BLaER1 treated with 17β-estradiol and CSF1 and Interleukin-3, amounts not matched to agents 10 nM and 100 nM (cell line): ENCODE data around the gene UGGT1.
"Not testable (repeated sequence)": the region's sequence is repeated elsewhere in the genome, so short reads cannot be mapped to it uniquely, and the experiment has no call there.

Source experiments
- H3K27ac ChIP-seq, 11 experiments: shearing (Covaris generic); formaldehyde crosslinking; 2 replicates each; pipeline ENCODE4 v1.8.1; 2022
- H3K27me3 ChIP-seq, 11 experiments: shearing (Covaris generic); formaldehyde crosslinking; 2 replicates each; pipeline ENCODE4 v1.8.1; 2022
- H3K36me3 ChIP-seq, 11 experiments: shearing (Covaris generic); formaldehyde crosslinking; 2 replicates each; pipeline ENCODE4 v1.8.1; 2022
- H3K4me1 ChIP-seq, 10 experiments: shearing (Covaris generic); formaldehyde crosslinking; 2 replicates each; pipeline ENCODE4 v1.8.1; 2022
- H3K4me2 ChIP-seq, 11 experiments: shearing (Covaris generic); formaldehyde crosslinking; 2 replicates each; pipeline ENCODE4 v1.8.1; 2022
- H3K4me3 ChIP-seq, 10 experiments: shearing (Covaris generic); formaldehyde crosslinking; 2 replicates each; pipeline ENCODE4 v1.8.1; 2022
- H3K9ac ChIP-seq, 11 experiments: shearing (Covaris generic); formaldehyde crosslinking; 2 replicates each; pipeline ENCODE4 v1.8.1; 2022
- H3K9me3 ChIP-seq, 11 experiments: shearing (Covaris generic); formaldehyde crosslinking; replicated peaks in 1 of 11; 2 replicates each; pipeline ENCODE4 v1.8.1; 2022
- H4K20me1 ChIP-seq, 11 experiments: shearing (Covaris generic); formaldehyde crosslinking; 2 replicates each; pipeline ENCODE4 v1.8.1; 2022
- Cebpa-rat ChIP-seq, 11 experiments: shearing (Covaris generic); IDR thresholded peaks; 2 replicates each; pipeline ENCODE4 v1.8.1; 2022

Gene UGGT1

GRCh38 chr2:128162266-128162665 lies 71.3 kb downstream of the UGGT1 start:
- H3K4me3 ChIP-seq: no peak overlapping the region
- no peaks in the 10 kb centered on the region for H3K27me3 ChIP-seq
- no peaks in the 10 kb centered on the region for H3K9me3 ChIP-seq
- H3K9ac ChIP-seq: no peak overlapping the region
- H3K27ac ChIP-seq: no peak overlapping the region
- 0 out of 22 replicates have a peak, but pooled peaks of 1 of the 11 experiments have one; percentile 26 for TF ChIP-seq Cebpa-rat (IDR thresholded peaks at IDR 0.05)
- peaks cover 0 to 13% (median 0%) of the 10 kb centered on the region in 11 experiments; a peak in 5 of 22 replicates for H4K20me1 ChIP-seq
- peaks cover 0 to 6% (median 0%) of the 10 kb centered on the region in 10 experiments; a peak in 4 of 20 replicates for H3K4me1 ChIP-seq
- no peak overlapping the region for H3K4me2 ChIP-seq
- H3K36me3 ChIP-seq: peaks cover 94 to 100% (median 98%) of the 10 kb centered on the region in 11 experiments

- H3K4me3 ChIP-seq: no peak overlapping the region
- no peaks in the 10 kb centered on the region for H3K9me3 ChIP-seq
- TF ChIP-seq Cebpa-rat (IDR thresholded peaks at IDR 0.05): no peak
- H3K36me3 ChIP-seq: peaks cover 94 to 100% (median 98%) of the 10 kb centered on the region in 11 experiments
- H3K27me3 ChIP-seq: no peaks in the 10 kb centered on the region
- H3K9ac ChIP-seq: no peak overlapping the region
- H4K20me1 ChIP-seq: peaks cover 0 to 13% (median 0%) of the 10 kb centered on the region in 11 experiments; a peak in 5 of 22 replicates
- H3K4me1 ChIP-seq: peaks cover 0 to 13% (median 1%) of the 10 kb centered on the region in 10 experiments; a peak in 8 of 20 replicates
- no peak overlapping the region for H3K27ac ChIP-seq
- no peak overlapping the region for H3K4me2 ChIP-seq
These were observed 73.3 kb downstream of the UGGT1 start for GRCh38 chr2:128164311-128164710.

- Histone ChIP-seq H3K4me1 (peaks cover 0 to 13% (median 1%) of the 10 kb centered on the region in 10 experiments; a peak in 8 of 20 replicates), H3K27me3 (no peaks in the 10 kb centered on the region), H3K36me3 (peaks cover 95 to 100% (median 98%) of the 10 kb centered on the region in 11 experiments), H3K4me2 (peak overlapping the region in 1 of 11 experiments; percentile 27; a peak in 1 of 22 replicates), H3K4me3 (no peak overlapping the region), H3K9ac (no peak overlapping the region), H3K9me3 (no peaks in the 10 kb centered on the region), H4K20me1 (peaks cover 0 to 9% (median 0%) of the 10 kb centered on the region in 11 experiments; a peak in 5 of 22 replicates), H3K27ac (no peak overlapping the region)
- TF ChIP-seq Cebpa-rat (IDR thresholded peaks at IDR 0.05): no peak
These were observed 75.8 kb downstream of the UGGT1 start for GRCh38 chr2:128166746-128167353.

- Histone ChIP-seq H3K4me1 (peaks cover 0 to 10% (median 1%) of the 10 kb centered on the region in 10 experiments; a peak in 8 of 20 replicates), H3K36me3 (peaks cover 98 to 100% (median 100%) of the 10 kb centered on the region in 11 experiments), H3K4me2 (no peak overlapping the region), H3K9ac (no peak overlapping the region), H3K27me3 (no peaks in the 10 kb centered on the region), H4K20me1 (peaks cover 0 to 7% (median 0%) of the 10 kb centered on the region in 11 experiments; a peak in 1 of 22 replicates), H3K27ac (no peak overlapping the region), H3K4me3 (no peak overlapping the region), H3K9me3 (no peaks in the 10 kb centered on the region)
- no peak for TF ChIP-seq Cebpa-rat (IDR thresholded peaks at IDR 0.05)
These were observed 78.1 kb downstream of the UGGT1 start for GRCh38 chr2:128169094-128169493.

- Histone ChIP-seq H3K27ac (no peak overlapping the region), H3K9ac (no peak overlapping the region), H3K4me1 (peaks cover 0 to 10% (median 1%) of the 10 kb centered on the region in 10 experiments; a peak in 8 of 20 replicates), H3K4me3 (no peak overlapping the region), H3K9me3 (no peaks in the 10 kb centered on the region), H3K27me3 (no peaks in the 10 kb centered on the region), H3K36me3 (peaks cover 98 to 100% (median 100%) of the 10 kb centered on the region in 11 experiments), H3K4me2 (no peak overlapping the region), H4K20me1 (peaks cover 0 to 7% (median 0%) of the 10 kb centered on the region in 11 experiments; a peak in 1 of 22 replicates)
- TF ChIP-seq Cebpa-rat (IDR thresholded peaks at IDR 0.05): no peak
These were observed 78.5 kb downstream of the UGGT1 start for GRCh38 chr2:128169497-128169896.

- Histone ChIP-seq H3K4me1 (peaks cover 0 to 10% (median 1%) of the 10 kb centered on the region in 10 experiments; a peak in 8 of 20 replicates), H3K4me2 (no peak overlapping the region), H3K27me3 (no peaks in the 10 kb centered on the region), H3K36me3 (peaks cover 98 to 100% (median 100%) of the 10 kb centered on the region in 11 experiments), H3K9ac (no peak overlapping the region), H3K4me3 (no peak overlapping the region), H4K20me1 (peaks cover 0 to 7% (median 0%) of the 10 kb centered on the region in 11 experiments; a peak in 1 of 22 replicates), H3K27ac (0 out of 22 replicates have a peak overlapping the region, but pooled peaks of 1 of the 11 experiments have one; percentile 21), H3K9me3 (no peaks in the 10 kb centered on the region)
- TF ChIP-seq Cebpa-rat (IDR thresholded peaks at IDR 0.05): no peak
These were observed 79.1 kb downstream of the UGGT1 start for GRCh38 chr2:128169933-128170709.

- peaks cover 98 to 100% (median 100%) of the 10 kb centered on the region in 11 experiments for H3K36me3 ChIP-seq
- no peak overlapping the region for H3K27ac ChIP-seq
- no peak overlapping the region for H3K4me3 ChIP-seq
These were observed 79.8 kb downstream of the UGGT1 start for GRCh38 chr2:128170776-128171175.

GRCh38 chr2:128172191-128172590 lies 81.2 kb downstream of the UGGT1 start:
- H3K4me1 ChIP-seq: peaks cover 0 to 9% (median 0%) of the 10 kb centered on the region in 10 experiments; a peak in 6 of 20 replicates
- H3K9me3 ChIP-seq: no peaks in the 10 kb centered on the region
- no peak overlapping the region for H3K4me3 ChIP-seq
- H3K4me2 ChIP-seq: no peak overlapping the region
- peaks cover 98 to 100% (median 100%) of the 10 kb centered on the region in 11 experiments for H3K36me3 ChIP-seq
- H3K9ac ChIP-seq: no peak overlapping the region
- no peaks in the 10 kb centered on the region for H3K27me3 ChIP-seq
- H3K27ac ChIP-seq: no peak overlapping the region
- peaks cover 0 to 7% (median 0%) of the 10 kb centered on the region in 11 experiments; a peak in 1 of 22 replicates for H4K20me1 ChIP-seq
- no peak for TF ChIP-seq Cebpa-rat (IDR thresholded peaks at IDR 0.05)

More at GRCh38 chr2:128170776-128171175, 79.8 kb downstream of the UGGT1 start:
- Histone ChIP-seq H3K4me2 (no peak overlapping the region), H3K9me3 (no peaks in the 10 kb centered on the region), H3K4me1 (peaks cover 0 to 10% (median 1%) of the 10 kb centered on the region in 10 experiments; a peak in 8 of 20 replicates), H3K27me3 (no peaks in the 10 kb centered on the region), H3K9ac (no peak overlapping the region), H4K20me1 (peaks cover 0 to 7% (median 0%) of the 10 kb centered on the region in 11 experiments; a peak in 1 of 22 replicates)
- TF ChIP-seq Cebpa-rat (IDR thresholded peaks at IDR 0.05): no peak

- H3K9me3 ChIP-seq, H3K4me3 ChIP-seq, H4K20me1 ChIP-seq, H3K9ac ChIP-seq, H3K27me3 ChIP-seq, H3K4me1 ChIP-seq, H3K4me2 ChIP-seq, H3K27ac ChIP-seq: not testable (repeated sequence)
- H3K36me3 ChIP-seq: peaks cover 97 to 100% (median 100%) of the 10 kb centered on the region in 11 experiments
These were observed 83.1 kb downstream of the UGGT1 start for GRCh38 chr2:128174067-128174466.
